GM19452 (cell line): ENCODE results near the gene CCN6.

ENCODE experiments used
- ATAC-seq: cut with Tn5 transposase; IDR thresholded peaks from one replicate; pipeline ENCODE4 v1.9.1; 2021; ENCODE audit not compliant: unreplicated experiment

CCN6 gene

GRCh38 chr6:112113431-112113830 lies 59.5 kb downstream of the CCN6 start:
- ATAC-seq: no peak

- ATAC-seq: no peak
Measured at GRCh38 chr6:112113918-112114317, 60.0 kb downstream of the CCN6 start.

DNA sequence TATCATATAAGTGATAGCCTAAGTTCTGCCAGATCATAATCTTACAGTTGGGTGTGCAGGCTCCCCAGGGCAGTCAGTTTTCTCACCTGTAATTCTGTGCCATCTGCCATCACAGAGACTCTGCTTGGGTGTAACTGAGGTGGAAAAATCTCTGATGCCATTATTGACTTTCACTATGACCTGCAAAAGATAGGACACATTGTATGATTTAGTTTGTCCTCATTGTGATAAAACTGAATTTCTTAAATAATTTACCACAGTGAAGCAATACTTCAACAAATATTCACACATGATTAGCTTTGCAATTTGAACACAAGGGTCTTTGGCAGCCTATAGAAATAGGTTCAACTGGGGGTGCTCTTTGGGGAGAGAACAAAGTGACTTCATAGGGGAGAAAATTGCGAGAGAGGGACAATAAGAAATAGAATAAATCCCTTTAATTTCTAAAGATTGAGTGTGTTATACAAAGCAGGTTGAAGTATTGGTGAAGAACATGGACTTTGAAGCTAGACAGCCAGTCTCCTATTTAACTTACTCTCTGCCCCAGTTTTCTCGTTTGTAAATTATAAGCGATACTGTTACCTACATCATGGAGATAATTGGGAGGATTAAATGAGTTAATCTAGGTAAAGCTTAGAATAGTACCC lies 60.8 kb downstream of the CCN6 start:
- no peak for ATAC-seq

GRCh38 chr6:112116221-112116620 lies 62.3 kb downstream of the CCN6 start:
- no peak for ATAC-seq

DNA sequence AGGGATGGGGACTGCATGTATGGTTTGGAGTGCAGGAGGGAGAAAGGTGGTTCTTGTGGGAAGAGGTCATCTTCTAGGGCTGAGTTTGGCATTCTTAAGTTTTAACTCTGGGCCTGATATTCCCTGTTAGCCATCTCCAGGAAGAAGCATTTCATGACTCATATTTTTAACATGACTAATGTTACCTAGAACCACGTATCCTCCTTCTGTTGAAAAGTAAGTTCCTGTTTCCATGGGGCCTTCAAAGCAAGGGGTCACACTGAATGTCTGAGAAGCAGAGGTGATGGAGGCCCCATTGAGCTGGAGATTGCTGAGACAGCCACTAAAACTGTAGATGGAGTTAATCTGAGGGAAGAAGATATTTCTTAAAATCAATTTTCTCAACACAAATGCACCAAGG lies 63.6 kb downstream of the CCN6 start:
- ATAC-seq: no peak

DNA sequence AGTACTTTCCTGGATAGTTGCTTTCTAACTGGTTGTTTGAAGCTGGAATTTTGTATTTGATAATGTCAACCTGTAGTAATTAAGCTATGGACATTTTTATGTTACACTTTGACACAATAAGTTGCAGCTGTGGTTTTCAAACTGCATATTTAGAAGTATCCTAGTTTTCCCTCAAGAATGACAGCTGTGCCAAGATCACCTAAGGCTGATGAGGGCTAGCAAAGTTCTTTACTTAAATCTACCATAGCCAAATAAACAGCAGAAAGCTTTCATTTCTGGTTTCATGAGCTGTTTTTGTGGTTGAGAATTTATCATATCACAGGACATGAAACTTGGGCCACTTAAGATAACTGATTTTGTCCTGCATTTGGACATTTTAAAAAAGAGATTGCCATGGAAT lies 64.1 kb downstream of the CCN6 start:
- ATAC-seq: no peak
